Cortex of kidney (tissue), 1 donor: ENCODE results near the gene TNNI3.
"Not testable (repeated sequence)": the region's sequence is repeated elsewhere in the genome, so short reads cannot be mapped to it uniquely, and the experiment has no call there.

Experiments
- DNase-seq: peaks from one replicate; lab custom pipeline; 2025; lab: John Stamatoyannopoulos, UW

TNNI3 gene

GRCh38 chr19:55173186-55173713 is 15.7 kb upstream of the TNNI3 start:
- DNase-seq, result no peak

- DNase-seq, result no peak
Measured at GRCh38 chr19:55172741-55173140, 15.2 kb upstream of the TNNI3 start.

- not testable (repeated sequence) for DNase-seq
Measured at GRCh38 chr19:55172318-55172717, 14.8 kb upstream of the TNNI3 start.

GRCh38 chr19:55171440-55171839 is 13.9 kb upstream of the TNNI3 start:
- no peak for DNase-seq

GRCh38 chr19:55169136-55169535 is 11.6 kb upstream of the TNNI3 start:
- DNase-seq, result no peak

- no peak for DNase-seq
Measured at GRCh38 chr19:55166530-55167268, 9.2 kb upstream of the TNNI3 start, which contains the start of gene DNAAF3. Gene DNAAF3 (minus strand): TSS chr19:55166613. CDS start chr19:55166413, 200 bp downstream.

- no peak for DNase-seq
Measured at GRCh38 chr19:55165952-55166529, 8.5 kb upstream of the TNNI3 start.

- no peak for DNase-seq
Measured at GRCh38 chr19:55161571-55162322, 4.2 kb upstream of the TNNI3 start.

GRCh38 chr19:55160986-55161365 is 3.4 kb upstream of the TNNI3 start:
- DNase-seq, result no peak

- no peak for DNase-seq
Measured at GRCh38 chr19:55160128-55160985, 2.8 kb upstream of the TNNI3 start.

GRCh38 chr19:55158848-55159749 is 1.6 kb upstream of the TNNI3 start:
- no peak for DNase-seq

GRCh38 chr19:55158423-55158822 is 891 bp upstream of the TNNI3 start:
- no peak for DNase-seq

GRCh38 chr19:55156202-55157063 is 1.1 kb downstream of the TNNI3 start:
- no peak for DNase-seq

- DNase-seq, result not testable (repeated sequence)
Measured at GRCh38 chr19:55155784-55156183, 1.7 kb downstream of the TNNI3 start.

- DNase-seq, result no peak
Measured at GRCh38 chr19:55153652-55154264, 3.8 kb downstream of the TNNI3 start.

GRCh38 chr19:55152017-55152416 is 5.5 kb downstream of the TNNI3 start:
- DNase-seq, result no peak

GRCh38 chr19:55149078-55150003 is 8.2 kb downstream of the TNNI3 start, which contains the start of gene TNNT1:
Gene TNNT1 (minus strand): TSS chr19:55149206. CDS start chr19:55147157, 2,049 bp downstream.
- DNase-seq, result no peak
